ENCODE results near the gene ANKHD1.
"Not testable (repeated sequence)": the region's sequence is repeated elsewhere in the genome, so short reads cannot be mapped to it uniquely, and the experiment has no call there.

ANKHD1 gene

DNA sequence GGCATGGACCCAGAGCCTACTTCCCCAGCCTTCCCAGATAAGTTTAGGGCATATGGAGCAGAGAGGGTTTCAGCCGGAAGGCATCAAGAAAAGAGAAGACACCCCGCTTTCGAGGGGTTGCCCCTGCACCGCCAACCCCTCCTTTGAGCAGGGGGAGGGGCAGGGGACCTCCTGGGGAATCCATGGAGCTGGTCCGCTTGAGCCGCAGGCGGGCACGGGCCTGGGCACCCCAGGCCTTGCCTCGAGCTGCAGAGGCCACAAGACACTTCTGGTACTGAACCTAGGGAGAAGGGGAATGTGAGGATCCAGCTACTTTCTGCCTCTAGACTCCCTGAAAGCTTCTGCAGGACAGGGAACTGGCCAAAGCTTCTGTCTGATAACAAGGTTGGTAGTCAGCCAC lies 156.9 kb downstream of the ANKHD1 start:
- DNase-seq (ENCODE audit: low read depth in 2 of 3, low spot score in 2 of 3) = no peak

DNA sequence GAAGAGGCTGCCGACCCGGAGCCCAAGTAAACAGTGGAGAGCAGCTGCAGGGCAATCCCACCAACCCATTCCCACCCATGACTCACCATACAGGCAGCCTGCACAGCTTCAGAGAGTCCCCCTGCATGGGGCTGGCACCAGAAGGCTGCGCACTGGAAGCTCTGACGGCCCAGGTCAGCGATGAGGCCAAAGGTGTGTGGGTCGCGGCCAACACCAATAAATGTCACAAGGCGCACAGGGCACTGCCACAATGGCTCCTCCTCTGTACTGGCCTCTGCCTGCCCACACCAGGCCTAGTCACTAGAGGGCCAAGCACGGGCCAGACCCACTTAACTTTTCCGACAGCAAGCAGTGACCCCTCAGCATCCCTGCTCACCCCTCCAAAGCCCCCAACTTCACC lies 158.6 kb downstream of the ANKHD1 start:
- no peak for DNase-seq (ENCODE audit: low read depth in 2 of 3, low spot score in 2 of 3)

DNA sequence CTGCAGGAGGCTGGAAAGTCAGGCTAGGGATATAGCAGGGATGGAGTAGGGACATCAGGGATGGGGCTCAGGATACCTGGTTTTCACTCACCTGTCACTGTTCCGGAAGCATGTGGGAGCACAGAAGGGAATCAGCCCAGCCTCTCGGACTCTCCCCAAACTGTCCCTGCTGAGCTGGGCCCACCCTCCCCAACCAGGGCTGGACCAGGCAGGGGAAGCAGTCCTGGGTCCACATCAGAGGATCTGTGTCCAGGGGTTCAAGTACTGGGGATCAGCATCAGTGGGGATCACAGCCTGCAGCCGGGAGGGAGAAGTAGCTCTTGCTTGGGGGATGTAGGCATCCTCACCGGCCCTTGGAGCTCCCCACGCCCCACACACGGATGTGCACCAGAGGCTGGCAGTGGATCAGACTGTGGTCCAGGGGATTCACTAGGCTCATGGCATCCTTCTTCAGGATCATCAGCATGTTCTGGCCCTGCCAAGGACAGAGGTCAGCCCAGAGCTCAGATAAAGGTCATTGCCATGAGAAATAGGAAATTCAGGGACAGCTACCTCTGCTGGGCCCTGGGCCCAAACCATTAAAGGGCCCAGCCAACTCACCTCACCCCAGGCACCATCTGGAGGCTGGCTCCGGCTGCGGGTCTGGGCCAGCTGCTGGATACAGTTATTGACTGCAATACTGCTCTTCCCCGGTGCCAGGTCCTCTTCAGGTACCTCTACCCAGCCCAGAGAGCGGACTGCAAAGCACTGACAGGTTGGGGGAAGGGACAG lies 160.3 kb downstream of the ANKHD1 start:
- DNase-seq (ENCODE audit: low read depth in 2 of 3, low spot score in 2 of 3) = no peak

GRCh38 chr5:140563596-140563995 lies 162.0 kb downstream of the ANKHD1 start:
- DNase-seq (ENCODE audit: low read depth in 2 of 3, low spot score in 2 of 3) = no peak

- peak; percentile 75 to 90 (median 86) for DNase-seq (ENCODE audit: low read depth in 2 of 3, low spot score in 2 of 3)
These were observed 162.8 kb downstream of the ANKHD1 start, which contains the start of the genes APBB3 and SLC35A4 for GRCh38 chr5:140564196-140565023. APBB3 (minus strand) TSS chr5:140564598; CDS start chr5:140564245, 353 bp downstream. SLC35A4 (plus strand) TSS chr5:140564828; CDS start chr5:140567170, 2,342 bp downstream.

DNA sequence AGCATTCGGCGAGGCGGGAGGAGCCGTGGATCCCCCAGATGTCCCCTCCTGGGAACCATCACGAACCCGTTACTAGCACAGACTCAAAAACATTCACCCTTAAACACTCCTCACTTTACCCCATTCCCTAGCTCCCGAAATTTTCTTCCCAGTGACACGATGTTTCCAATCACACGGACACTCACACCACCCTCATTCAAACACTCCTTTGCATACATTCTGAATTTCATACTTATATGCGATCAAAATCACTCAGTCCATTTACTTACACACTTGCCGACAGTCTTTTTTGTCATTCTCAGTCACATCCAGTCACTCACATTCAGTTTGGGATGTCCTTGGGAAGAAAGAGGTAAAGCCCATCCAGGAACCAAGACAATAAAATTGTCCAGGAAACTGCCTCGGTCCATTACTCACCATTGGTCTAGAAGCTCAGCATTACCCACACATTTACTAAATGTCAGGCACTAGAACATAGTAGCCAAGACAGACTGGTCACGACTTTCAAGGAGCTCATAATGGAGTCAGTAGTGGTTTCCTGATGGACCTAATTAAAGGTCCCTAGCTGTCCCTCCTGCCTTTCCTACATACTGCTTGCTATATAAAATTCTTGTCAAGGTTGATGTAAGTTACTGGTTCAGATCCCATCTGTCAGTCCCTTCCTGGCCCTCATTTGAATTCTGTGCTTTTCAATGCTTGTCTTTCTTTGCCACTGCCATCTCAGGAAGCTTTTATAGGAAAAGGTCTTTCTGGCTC lies 163.6 kb downstream of the ANKHD1 start:
- no peak for DNase-seq (ENCODE audit: low read depth in 2 of 3, low spot score in 2 of 3)

- no peak for DNase-seq (ENCODE audit: low read depth in 2 of 3, low spot score in 2 of 3)
These were observed 164.1 kb downstream of the ANKHD1 start for GRCh38 chr5:140565780-140566095.

- DNase-seq (ENCODE audit: low read depth in 2 of 3, low spot score in 2 of 3) = no peak
These were observed 165.0 kb downstream of the ANKHD1 start for GRCh38 chr5:140566665-140567064.

GRCh38 chr5:140567136-140567818 lies 165.6 kb downstream of the ANKHD1 start:
- no peak for DNase-seq (ENCODE audit: low read depth in 2 of 3, low spot score in 2 of 3)

DNA sequence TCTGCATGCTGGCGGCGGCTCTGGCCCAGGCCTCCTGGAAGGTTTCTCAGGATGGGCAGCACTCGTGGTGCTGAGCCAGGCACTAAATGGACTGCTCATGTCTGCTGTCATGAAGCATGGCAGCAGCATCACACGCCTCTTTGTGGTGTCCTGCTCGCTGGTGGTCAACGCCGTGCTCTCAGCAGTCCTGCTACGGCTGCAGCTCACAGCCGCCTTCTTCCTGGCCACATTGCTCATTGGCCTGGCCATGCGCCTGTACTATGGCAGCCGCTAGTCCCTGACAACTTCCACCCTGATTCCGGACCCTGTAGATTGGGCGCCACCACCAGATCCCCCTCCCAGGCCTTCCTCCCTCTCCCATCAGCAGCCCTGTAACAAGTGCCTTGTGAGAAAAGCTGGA lies 166.2 kb downstream of the ANKHD1 start:
- DNase-seq (ENCODE audit: low read depth in 2 of 3, low spot score in 2 of 3) = no peak

DNA sequence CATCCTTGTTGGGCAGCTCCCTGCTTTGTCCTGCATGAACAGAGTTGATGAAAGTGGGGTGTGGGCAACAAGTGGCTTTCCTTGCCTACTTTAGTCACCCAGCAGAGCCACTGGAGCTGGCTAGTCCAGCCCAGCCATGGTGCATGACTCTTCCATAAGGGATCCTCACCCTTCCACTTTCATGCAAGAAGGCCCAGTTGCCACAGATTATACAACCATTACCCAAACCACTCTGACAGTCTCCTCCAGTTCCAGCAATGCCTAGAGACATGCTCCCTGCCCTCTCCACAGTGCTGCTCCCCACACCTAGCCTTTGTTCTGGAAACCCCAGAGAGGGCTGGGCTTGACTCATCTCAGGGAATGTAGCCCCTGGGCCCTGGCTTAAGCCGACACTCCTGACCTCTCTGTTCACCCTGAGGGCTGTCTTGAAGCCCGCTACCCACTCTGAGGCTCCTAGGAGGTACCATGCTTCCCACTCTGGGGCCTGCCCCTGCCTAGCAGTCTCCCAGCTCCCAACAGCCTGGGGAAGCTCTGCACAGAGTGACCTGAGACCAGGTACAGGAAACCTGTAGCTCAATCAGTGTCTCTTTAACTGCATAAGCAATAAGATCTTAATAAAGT lies 166.9 kb downstream of the ANKHD1 start:
- no peak for DNase-seq (ENCODE audit: low read depth in 2 of 3, low spot score in 2 of 3)

DNA sequence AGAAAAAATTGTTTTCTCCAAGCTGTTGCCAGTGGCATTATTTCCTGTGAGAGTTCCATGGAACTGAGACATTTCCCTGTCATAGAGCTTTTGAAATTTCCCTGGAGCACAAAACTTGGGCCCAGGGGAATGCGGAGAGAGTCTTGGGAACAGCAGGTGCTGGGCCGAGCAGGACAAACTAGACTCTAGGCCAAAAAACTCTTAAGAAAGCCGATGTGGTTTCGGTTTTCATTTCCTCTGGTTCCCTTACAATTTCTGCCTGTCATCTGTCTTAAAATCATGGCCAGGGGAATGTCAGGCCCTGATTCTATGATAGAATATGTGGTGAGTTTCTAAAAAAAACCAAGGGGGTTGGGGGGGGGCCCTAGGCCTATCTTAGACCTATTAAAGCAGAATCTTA lies 167.6 kb downstream of the ANKHD1 start:
- no peak for DNase-seq (ENCODE audit: low read depth in 2 of 3, low spot score in 2 of 3)

DNA sequence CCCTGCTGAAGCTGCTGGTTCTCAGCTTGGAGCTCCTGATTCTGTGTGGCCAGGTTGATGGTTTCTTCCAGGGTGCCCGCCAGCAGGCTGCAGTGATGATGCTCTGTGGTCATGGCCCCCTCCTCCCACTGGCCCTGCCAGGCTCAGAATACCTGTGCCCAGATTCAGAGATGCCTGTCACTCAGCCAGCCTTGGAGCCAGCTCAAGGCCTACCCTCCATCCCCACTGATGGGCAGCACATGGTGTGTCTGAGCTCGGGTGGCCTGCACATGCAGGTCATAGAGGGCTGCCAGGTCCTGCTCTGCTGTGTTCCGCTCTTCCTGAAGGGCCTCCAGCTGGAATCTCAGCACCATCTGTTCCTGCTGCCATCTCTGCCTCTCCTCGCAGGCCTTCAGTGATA lies 168.4 kb downstream of the ANKHD1 start:
- no peak for DNase-seq (ENCODE audit: low read depth in 2 of 3, low spot score in 2 of 3)

GRCh38 chr5:140570488-140570887 lies 168.9 kb downstream of the ANKHD1 start:
- DNase-seq (ENCODE audit: low read depth in 2 of 3, low spot score in 2 of 3) = no peak

- no peak for DNase-seq (ENCODE audit: low read depth in 2 of 3, low spot score in 2 of 3)
These were observed 169.5 kb downstream of the ANKHD1 start for GRCh38 chr5:140571105-140571504.

GRCh38 chr5:140573683-140574082 lies 172.1 kb downstream of the ANKHD1 start:
- no peak for DNase-seq (ENCODE audit: low read depth in 2 of 3, low spot score in 2 of 3)

- DNase-seq (ENCODE audit: low read depth in 2 of 3, low spot score in 2 of 3) = no peak
These were observed 172.5 kb downstream of the ANKHD1 start for GRCh38 chr5:140574165-140574564.

DNA sequence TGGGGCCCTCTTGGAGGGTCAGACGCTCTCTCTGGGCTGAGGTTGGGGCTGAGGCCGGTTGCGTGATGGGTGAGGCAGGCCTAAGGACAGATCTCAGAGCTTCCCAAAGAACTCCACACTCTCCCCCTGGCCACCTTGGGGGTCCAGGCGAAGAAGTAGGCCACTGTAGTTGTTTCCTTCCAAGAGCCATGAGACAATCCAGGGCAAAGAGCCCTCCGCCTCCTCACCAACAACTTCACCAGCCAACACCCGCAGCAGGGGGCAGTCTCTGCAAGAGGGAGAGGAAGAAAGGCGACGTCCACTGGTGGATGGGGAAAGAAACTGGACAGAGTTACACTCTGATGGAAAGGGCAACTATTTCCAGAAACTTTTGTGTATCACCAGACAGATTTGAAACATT lies 173.7 kb downstream of the ANKHD1 start:
- DNase-seq (ENCODE audit: low read depth in 2 of 3, low spot score in 2 of 3) = no peak

DNA sequence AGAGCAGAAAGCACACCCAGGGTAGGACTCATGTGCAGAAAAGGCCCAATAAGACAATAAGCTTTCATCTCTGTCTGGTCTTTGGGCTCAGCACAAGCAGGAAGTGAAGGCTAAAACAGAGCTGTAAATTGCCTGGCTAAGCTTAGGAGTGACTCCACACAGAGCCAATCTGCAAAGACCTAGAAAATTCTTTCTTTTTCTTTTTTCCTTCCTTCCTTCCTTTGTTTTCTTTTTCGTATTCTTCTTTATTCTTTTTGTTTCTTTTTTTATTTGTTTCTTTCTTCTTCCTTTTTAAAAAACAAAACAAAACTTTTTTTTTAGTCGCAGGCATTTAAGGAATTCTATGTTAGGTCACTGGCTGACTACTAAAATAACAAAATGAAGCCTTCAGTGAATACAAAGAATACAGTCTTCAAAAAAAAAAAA lies 175.2 kb downstream of the ANKHD1 start:
- DNase-seq (ENCODE audit: low read depth in 2 of 3, low spot score in 2 of 3) = no peak

GRCh38 chr5:140579188-140579747 lies 177.6 kb downstream of the ANKHD1 start:
- not testable (repeated sequence) for DNase-seq (ENCODE audit: low read depth in 2 of 3, low spot score in 2 of 3)
